ENCODE data around the gene INO80E. TPM values are rescaled to one million over a fixed set of nuclear protein-coding genes. Genes with fewer than 3 reads are reported as not detected.

INO80E gene
- total and polyA plus RNA-seq, 4 donors: 46.1 to 108 (median 62.0) TPM

- WGBS, 2 donors: 83 to 85% methylated on average over 19 to 24 of the region's 24 CpGs
- Histone ChIP-seq H3K4me3 (ENCODE audit: low read length in 2 of 2) (no peak overlapping the region), H3K4me1 (ENCODE audit: control insufficient read depth in 1 of 2, insufficient read depth in 2 of 2, low read length in 2 of 2) (no peaks in the 10 kb centered on the region), H3K9me3 (ENCODE audit: control insufficient read depth, low read length) (no peaks in the 10 kb centered on the region), H3K36me3 (ENCODE audit: control insufficient read depth in 1 of 2, insufficient read depth in 2 of 2, low read length in 1 of 2) (peaks cover 9 to 10% of the 10 kb centered on the region in 2 donors), H3K27me3 (ENCODE audit: control insufficient read depth in 1 of 2, insufficient read depth in 2 of 2, low read length in 1 of 2) (no peaks in the 10 kb centered on the region), H3K27ac (ENCODE audit: low read depth in 1 of 2, low read length in 2 of 2) (no peak overlapping the region)
- DNase-seq: peak; percentile 38 to 65
- no peak for ATAC-seq (ENCODE audit: low FRiP score)
- intact Hi-C loops (cut with DNase I): no loop called here
These were observed 13.3 kb upstream of the INO80E start for GRCh38 chr16:29982560-29983419.

GRCh38 chr16:29983420-29984136 lies 12.5 kb upstream of the INO80E start:
- ATAC-seq (ENCODE audit: low FRiP score) (no peak), DNase-seq (peak; percentile 38 to 61)
- Histone ChIP-seq H3K27me3 (ENCODE audit: control insufficient read depth in 1 of 2, insufficient read depth in 2 of 2, low read length in 1 of 2) (no peaks in the 10 kb centered on the region), H3K4me1 (ENCODE audit: control insufficient read depth in 1 of 2, insufficient read depth in 2 of 2, low read length in 2 of 2) (no peaks in the 10 kb centered on the region), H3K27ac (ENCODE audit: low read depth in 1 of 2, low read length in 2 of 2) (no peak overlapping the region), H3K9me3 (ENCODE audit: control insufficient read depth, low read length) (no peaks in the 10 kb centered on the region), H3K36me3 (ENCODE audit: control insufficient read depth in 1 of 2, insufficient read depth in 2 of 2, low read length in 1 of 2) (peaks cover 9 to 10% of the 10 kb centered on the region in 2 donors), H3K4me3 (ENCODE audit: low read length in 2 of 2) (no peak overlapping the region)
- intact Hi-C loops (cut with DNase I): no loop called here
- 85 to 86% methylated on average over 12 of the region's 12 CpGs for WGBS, 2 donors

- 81 to 83% methylated on average over 6 of the region's 6 CpGs for WGBS, 2 donors
- H3K27me3 ChIP-seq (ENCODE audit: control insufficient read depth in 1 of 2, insufficient read depth in 2 of 2, low read length in 1 of 2): no peaks in the 10 kb centered on the region
- DNase-seq (peak in 1 of 2 donors; percentile 49), ATAC-seq (ENCODE audit: low FRiP score) (no peak)
- no peak overlapping the region for H3K4me3 ChIP-seq (ENCODE audit: low read length in 2 of 2)
- H3K36me3 ChIP-seq (ENCODE audit: control insufficient read depth in 1 of 2, insufficient read depth in 2 of 2, low read length in 1 of 2): peaks cover 9 to 10% of the 10 kb centered on the region in 2 donors
- no peak overlapping the region for H3K27ac ChIP-seq (ENCODE audit: low read depth in 1 of 2, low read length in 2 of 2)
- intact Hi-C loops (cut with DNase I): no loop called here
- H3K4me1 ChIP-seq (ENCODE audit: control insufficient read depth in 1 of 2, insufficient read depth in 2 of 2, low read length in 2 of 2): no peaks in the 10 kb centered on the region
- H3K9me3 ChIP-seq (ENCODE audit: control insufficient read depth, low read length): no peaks in the 10 kb centered on the region
These were observed 11.8 kb upstream of the INO80E start for GRCh38 chr16:29984137-29984763.

DNA sequence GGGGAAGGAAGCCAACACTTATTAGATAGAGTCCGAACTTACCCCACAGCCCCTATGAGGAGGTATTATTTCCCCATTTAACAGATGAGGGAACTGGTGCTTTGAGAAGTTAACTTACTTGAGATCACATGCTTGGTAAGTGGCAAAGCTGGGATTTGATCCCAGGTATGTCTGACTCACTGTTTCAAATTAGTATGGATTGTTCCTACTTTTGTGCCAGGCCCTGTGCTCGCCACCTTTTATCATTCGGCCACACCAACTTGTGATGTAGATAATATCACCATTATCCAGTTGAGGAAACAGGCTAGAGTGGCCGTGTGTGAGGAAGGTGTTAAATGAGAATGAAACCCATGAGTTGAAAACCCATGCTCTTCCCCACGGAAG lies 11.3 kb upstream of the INO80E start:
- 85 to 88% methylated on average over 5 of the region's 5 CpGs for WGBS, 2 donors
- Histone ChIP-seq H3K36me3 (ENCODE audit: control insufficient read depth in 1 of 2, insufficient read depth in 2 of 2, low read length in 1 of 2) (peaks cover 9 to 10% of the 10 kb centered on the region in 2 donors), H3K27me3 (ENCODE audit: control insufficient read depth in 1 of 2, insufficient read depth in 2 of 2, low read length in 1 of 2) (no peaks in the 10 kb centered on the region), H3K4me3 (ENCODE audit: low read length in 2 of 2) (no peak overlapping the region), H3K4me1 (ENCODE audit: control insufficient read depth in 1 of 2, insufficient read depth in 2 of 2, low read length in 2 of 2) (no peaks in the 10 kb centered on the region), H3K27ac (ENCODE audit: low read depth in 1 of 2, low read length in 2 of 2) (no peak overlapping the region), H3K9me3 (ENCODE audit: control insufficient read depth, low read length) (no peaks in the 10 kb centered on the region)
- ATAC-seq (ENCODE audit: low FRiP score): no peak
- intact Hi-C loops (cut with DNase I): no loop called here
- no peak for DNase-seq

DNA sequence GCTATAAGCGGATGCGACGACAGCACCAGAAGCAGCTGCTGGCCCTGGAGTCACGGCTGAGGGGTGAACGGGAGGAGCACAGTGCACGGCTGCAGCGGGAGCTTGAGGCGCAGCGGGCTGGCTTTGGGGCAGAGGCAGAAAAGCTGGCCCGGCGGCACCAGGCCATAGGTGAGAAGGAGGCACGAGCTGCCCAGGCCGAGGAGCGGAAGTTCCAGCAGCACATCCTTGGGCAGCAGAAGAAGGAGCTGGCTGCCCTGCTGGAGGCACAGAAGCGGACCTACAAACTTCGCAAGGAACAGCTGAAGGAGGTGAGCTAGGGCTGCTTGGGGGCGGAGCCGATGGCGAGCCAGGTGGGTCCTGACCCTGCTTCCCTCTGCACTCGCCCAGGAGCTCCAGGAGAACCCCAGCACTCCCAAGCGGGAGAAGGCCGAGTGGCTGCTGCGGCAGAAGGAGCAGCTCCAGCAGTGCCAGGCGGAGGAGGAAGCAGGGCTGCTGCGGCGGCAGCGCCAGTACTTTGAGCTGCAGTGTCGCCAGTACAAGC lies 10.7 kb upstream of the INO80E start:
- no peak for ATAC-seq (ENCODE audit: low FRiP score)
- intact Hi-C loops (cut with DNase I): no loop called here
- no peak overlapping the region for H3K4me3 ChIP-seq (ENCODE audit: low read length in 2 of 2)
- no peaks in the 10 kb centered on the region for H3K4me1 ChIP-seq (ENCODE audit: control insufficient read depth in 1 of 2, insufficient read depth in 2 of 2, low read length in 2 of 2)
- H3K27ac ChIP-seq (ENCODE audit: low read depth in 1 of 2, low read length in 2 of 2): no peak overlapping the region
- peak; percentile 41 to 69 for DNase-seq
- H3K27me3 ChIP-seq (ENCODE audit: control insufficient read depth in 1 of 2, insufficient read depth in 2 of 2, low read length in 1 of 2): no peaks in the 10 kb centered on the region
- peaks cover 8 to 9% of the 10 kb centered on the region in 2 donors for H3K36me3 ChIP-seq (ENCODE audit: control insufficient read depth in 1 of 2, insufficient read depth in 2 of 2, low read length in 1 of 2)
- WGBS, 2 donors: 92 to 93% methylated on average over 26 to 28 of the region's 28 CpGs
- no peaks in the 10 kb centered on the region for H3K9me3 ChIP-seq (ENCODE audit: control insufficient read depth, low read length)

GRCh38 chr16:29986231-29986630 lies 9.8 kb upstream of the INO80E start:
- Histone ChIP-seq H3K36me3 (ENCODE audit: control insufficient read depth in 1 of 2, insufficient read depth in 2 of 2, low read length in 1 of 2) (peaks cover 8 to 9% of the 10 kb centered on the region in 2 donors), H3K4me3 (ENCODE audit: low read length in 2 of 2) (no peak overlapping the region), H3K9me3 (ENCODE audit: control insufficient read depth, low read length) (no peaks in the 10 kb centered on the region), H3K27ac (ENCODE audit: low read depth in 1 of 2, low read length in 2 of 2) (no peak overlapping the region), H3K4me1 (ENCODE audit: control insufficient read depth in 1 of 2, insufficient read depth in 2 of 2, low read length in 2 of 2) (no peaks in the 10 kb centered on the region), H3K27me3 (ENCODE audit: control insufficient read depth in 1 of 2, insufficient read depth in 2 of 2, low read length in 1 of 2) (no peaks in the 10 kb centered on the region)
- 88 to 91% methylated on average over 20 of the region's 20 CpGs for WGBS, 2 donors
- no peak for ATAC-seq (ENCODE audit: low FRiP score)
- intact Hi-C loops (cut with DNase I): no loop called here
- DNase-seq: peak; percentile 23 to 71

DNA sequence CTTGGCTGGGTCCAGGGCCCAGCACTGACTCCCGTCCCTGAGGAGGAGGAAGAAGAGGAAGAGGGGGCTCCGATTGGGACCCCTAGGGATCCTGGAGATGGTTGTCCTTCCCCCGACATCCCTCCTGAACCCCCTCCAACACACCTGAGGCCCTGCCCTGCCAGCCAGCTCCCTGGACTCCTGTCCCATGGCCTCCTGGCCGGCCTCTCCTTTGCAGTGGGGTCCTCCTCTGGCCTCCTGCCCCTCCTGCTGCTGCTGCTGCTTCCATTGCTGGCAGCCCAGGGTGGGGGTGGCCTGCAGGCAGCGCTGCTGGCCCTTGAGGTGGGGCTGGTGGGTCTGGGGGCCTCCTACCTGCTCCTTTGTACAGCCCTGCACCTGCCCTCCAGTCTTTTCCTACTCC lies 9.1 kb upstream of the INO80E start:
- DNase-seq: peak in 1 of 2 donors; percentile 59
- Histone ChIP-seq H3K9me3 (ENCODE audit: control insufficient read depth, low read length) (no peaks in the 10 kb centered on the region), H3K27ac (ENCODE audit: low read depth in 1 of 2, low read length in 2 of 2) (no peak overlapping the region), H3K36me3 (ENCODE audit: control insufficient read depth in 1 of 2, insufficient read depth in 2 of 2, low read length in 1 of 2) (peaks cover 5 to 8% of the 10 kb centered on the region in 2 donors), H3K4me3 (ENCODE audit: low read length in 2 of 2) (no peak overlapping the region), H3K4me1 (ENCODE audit: control insufficient read depth in 1 of 2, insufficient read depth in 2 of 2, low read length in 2 of 2) (no peaks in the 10 kb centered on the region), H3K27me3 (ENCODE audit: control insufficient read depth in 1 of 2, insufficient read depth in 2 of 2, low read length in 1 of 2) (no peaks in the 10 kb centered on the region)
- ATAC-seq (ENCODE audit: low FRiP score): no peak
- 86 to 88% methylated on average over 5 of the region's 5 CpGs for WGBS, 2 donors
- intact Hi-C loops (cut with DNase I): no loop called here

DNA sequence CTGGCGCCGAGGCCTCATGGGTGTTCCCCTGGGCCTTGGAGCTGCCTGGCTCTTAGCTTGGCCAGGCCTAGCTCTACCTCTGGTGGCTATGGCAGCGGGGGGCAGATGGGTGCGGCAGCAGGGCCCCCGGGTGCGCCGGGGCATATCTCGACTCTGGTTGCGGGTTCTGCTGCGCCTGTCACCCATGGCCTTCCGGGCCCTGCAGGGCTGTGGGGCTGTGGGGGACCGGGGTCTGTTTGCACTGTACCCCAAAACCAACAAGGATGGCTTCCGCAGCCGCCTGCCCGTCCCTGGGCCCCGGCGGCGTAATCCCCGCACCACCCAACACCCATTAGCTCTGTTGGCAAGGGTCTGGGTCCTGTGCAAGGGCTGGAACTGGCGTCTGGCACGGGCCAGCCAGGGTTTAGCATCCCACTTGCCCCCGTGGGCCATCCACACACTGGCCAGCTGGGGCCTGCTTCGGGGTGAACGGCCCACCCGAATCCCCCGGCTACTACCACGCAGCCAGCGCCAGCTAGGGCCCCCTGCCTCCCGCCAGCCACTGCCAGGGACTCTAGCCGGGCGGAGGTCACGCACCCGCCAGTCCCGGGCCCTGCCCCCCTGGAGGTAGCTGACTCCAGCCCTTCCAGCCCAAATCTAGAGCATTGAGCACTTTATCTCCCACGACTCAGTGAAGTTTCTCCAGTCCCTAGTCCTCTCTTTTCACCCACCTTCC lies 8.5 kb upstream of the INO80E start:
- ATAC-seq (ENCODE audit: low FRiP score) (no peak), DNase-seq (peak; percentile 36 to 72)
- H3K27ac ChIP-seq (ENCODE audit: low read depth in 1 of 2, low read length in 2 of 2): no peak overlapping the region
- peaks cover 5 to 8% of the 10 kb centered on the region in 2 donors for H3K36me3 ChIP-seq (ENCODE audit: control insufficient read depth in 1 of 2, insufficient read depth in 2 of 2, low read length in 1 of 2)
- 89 to 91% methylated on average over 34 to 35 of the region's 35 CpGs for WGBS, 2 donors
- H3K27me3 ChIP-seq (ENCODE audit: control insufficient read depth in 1 of 2, insufficient read depth in 2 of 2, low read length in 1 of 2): no peaks in the 10 kb centered on the region
- H3K4me3 ChIP-seq (ENCODE audit: low read length in 2 of 2): no peak overlapping the region
- intact Hi-C loops (cut with DNase I): no loop called here
- H3K9me3 ChIP-seq (ENCODE audit: control insufficient read depth, low read length): no peaks in the 10 kb centered on the region
- H3K4me1 ChIP-seq (ENCODE audit: control insufficient read depth in 1 of 2, insufficient read depth in 2 of 2, low read length in 2 of 2): no peaks in the 10 kb centered on the region
